HG03108 (cell line): ENCODE measurements around the gene GNB1L.
"Not testable (repeated sequence)": the region's sequence is repeated elsewhere in the genome, so short reads cannot be mapped to it uniquely, and the experiment has no call there.

ENCODE experiments used
- ATAC-seq: cut with Tn5 transposase; IDR thresholded peaks from one replicate; pipeline ENCODE4 v1.9.1; 2021; ENCODE audit warnings: moderate library complexity; ENCODE audit not compliant: unreplicated experiment

Gene GNB1L

GRCh38 chr22:19799322-19800190 lies 55.1 kb downstream of the GNB1L start:
- no peak for ATAC-seq

DNA sequence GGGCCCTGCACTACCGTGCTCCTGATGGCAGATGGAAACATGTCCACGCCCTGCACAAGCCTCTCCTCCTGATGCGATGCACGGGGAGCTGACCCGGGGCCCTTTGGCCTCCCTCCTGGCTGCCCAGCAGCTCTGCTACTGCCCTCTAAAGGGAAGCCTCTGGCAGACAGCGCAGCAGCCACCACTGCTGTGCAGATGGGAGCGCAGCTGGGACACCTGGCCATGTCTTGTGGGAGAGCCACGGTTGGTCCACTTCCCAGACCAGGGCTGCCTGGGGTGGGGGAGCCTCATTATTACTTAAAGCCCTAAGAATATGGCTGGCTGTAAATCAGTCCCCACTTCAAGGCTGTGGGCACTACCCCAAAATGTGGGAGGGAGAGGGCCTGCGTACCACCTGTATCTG lies 55.8 kb downstream of the GNB1L start:
- ATAC-seq, result no peak

DNA sequence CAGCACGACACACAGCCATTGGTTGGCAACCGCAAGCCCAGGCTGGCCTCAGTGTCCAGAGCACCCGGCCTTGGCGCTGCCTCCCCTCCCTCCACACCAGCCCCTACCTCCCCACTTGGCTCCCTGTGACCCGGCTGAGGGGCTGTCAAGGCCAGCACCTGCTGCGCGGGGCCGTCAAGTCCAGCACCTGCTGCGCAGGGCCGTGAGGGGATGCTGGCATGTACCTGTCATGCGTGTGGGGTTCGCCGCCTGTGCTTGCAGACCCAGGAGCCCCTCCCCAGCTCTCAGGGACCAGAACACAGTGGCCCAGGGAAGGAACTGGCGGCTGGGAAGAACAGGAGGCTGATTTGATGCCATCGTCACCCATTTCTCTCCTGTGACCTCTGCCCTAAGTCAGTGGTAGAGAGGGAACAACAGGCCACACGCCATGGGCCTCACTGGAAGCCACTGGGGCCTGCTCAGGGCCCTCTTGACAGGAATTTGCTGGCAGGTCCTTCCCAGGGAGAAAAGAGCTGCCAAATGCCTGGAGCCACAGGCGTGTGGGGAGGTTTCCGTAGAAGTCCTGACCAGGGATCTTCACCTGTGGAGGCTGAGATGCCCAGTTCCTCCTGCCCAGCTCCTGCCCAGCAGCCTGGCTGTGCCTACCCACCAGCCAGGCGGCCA lies 56.5 kb downstream of the GNB1L start:
- no peak for ATAC-seq

GRCh38 chr22:19797086-19798002 lies 57.3 kb downstream of the GNB1L start:
- ATAC-seq, result no peak

DNA sequence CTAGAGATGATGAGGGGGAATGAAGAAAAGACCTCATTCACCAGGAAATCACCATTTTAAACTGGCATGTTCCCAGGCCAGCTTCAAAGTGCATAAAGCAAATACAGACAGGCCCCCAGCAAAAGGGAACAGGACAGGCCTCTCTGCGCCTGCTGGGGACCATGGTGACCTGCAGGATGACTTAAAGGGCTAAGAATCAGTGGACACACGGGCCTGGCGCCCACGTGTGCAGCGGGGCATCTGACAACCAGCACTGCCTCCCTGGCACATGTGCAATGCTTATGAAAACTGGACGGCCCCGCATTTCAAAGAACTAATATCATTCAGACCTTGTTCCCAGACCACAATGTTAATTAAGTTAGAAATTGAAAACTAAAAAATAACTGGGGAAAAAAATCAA lies 58.5 kb downstream of the GNB1L start:
- ATAC-seq, result no peak

GRCh38 chr22:19795617-19796008 lies 59.1 kb downstream of the GNB1L start:
- ATAC-seq, result no peak

DNA sequence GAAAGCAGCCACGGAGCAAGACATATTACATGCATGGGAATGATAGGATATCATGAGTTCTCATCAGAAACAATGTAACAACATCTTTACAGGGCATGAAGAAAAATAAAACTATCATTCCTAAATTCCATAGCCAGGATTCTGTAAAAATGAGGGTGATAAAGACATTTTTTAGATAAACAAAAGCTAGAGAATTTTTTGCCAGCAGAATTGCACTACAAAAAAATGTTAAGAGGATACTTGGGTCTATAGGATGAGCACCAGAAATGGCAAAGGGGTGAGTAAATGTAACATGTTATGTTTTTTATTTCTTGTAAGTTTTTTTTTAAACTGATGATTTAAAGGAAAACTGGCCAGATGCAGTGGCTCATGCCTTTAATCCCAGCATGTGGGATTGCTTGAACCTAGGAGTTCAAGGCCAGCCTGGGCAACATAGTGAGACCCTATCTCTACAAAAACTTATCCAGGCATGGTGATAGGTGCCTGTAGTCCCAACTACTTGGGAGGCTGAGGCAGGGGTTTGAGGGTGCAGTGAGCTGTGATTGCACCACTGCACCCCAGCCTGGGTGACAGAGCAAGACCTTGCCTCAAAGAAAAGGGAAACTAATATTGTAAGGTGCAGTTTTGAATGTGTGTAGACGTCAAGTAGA lies 60.9 kb downstream of the GNB1L start:
- ATAC-seq, result no peak

DNA sequence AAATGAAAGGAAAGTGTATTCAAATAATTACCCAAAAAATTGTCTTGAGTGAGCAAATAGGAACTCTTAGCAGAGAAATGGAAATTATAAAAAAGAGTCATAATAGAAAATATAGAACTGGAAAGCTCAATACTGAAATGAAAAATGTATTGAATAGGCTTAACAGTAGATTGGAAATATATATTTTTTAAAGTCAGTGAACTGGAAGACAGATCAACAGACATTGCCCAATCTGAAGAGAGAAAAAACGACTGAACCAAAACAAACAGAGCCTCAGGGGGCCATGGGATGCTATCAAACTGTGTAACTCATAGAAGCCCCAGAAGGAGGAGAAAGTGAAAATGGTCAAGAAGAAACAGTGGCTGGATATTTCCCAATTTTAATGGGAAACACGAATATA lies 61.5 kb downstream of the GNB1L start:
- ATAC-seq, result no peak

- not testable (repeated sequence) for ATAC-seq
Observed at GRCh38 chr22:19792383-19792896, 62.2 kb downstream of the GNB1L start.

- no peak for ATAC-seq
Observed at GRCh38 chr22:19791894-19792293, 62.8 kb downstream of the GNB1L start.

DNA sequence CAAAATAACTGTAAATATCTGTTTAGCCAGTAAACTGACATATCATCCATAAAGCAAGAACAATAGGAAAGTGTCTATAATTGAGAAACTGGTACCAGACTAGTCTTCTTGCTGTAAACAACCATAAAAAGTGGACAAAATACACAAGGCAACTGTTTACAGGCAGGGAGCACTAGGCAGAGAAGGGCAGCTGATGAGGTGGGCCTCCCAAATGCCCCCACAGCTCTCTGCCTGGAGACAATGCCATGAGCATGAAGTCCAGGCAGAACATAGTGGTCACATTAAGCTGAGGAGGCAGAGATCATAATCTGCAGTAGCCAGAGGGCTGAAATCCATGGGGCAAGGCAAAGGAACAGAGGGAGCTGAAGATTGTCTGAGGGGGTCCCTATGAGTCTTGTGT lies 63.4 kb downstream of the GNB1L start:
- ATAC-seq, result no peak

- no peak for ATAC-seq
Observed at GRCh38 chr22:19789828-19790227, 64.8 kb downstream of the GNB1L start.

DNA sequence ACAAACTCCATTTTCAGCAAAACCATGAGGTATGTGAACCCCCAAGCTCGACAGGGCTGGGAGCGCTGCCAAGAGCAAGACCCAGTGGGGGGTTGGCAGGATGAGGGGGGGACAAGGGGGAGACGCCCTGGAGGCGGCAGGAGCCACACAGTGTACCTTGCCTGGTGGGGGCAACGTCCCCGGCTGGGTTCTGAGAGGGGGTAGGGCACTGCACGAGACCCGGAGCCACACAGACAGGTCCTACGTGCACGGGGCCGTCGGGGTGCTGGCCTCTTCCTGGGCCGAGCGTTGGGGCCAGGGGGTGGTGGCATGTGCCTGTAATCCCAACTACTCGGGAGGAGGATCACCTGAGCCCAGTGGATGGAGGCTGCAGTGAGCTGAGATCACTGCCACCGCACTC lies 65.3 kb downstream of the GNB1L start:
- no peak for ATAC-seq

DNA sequence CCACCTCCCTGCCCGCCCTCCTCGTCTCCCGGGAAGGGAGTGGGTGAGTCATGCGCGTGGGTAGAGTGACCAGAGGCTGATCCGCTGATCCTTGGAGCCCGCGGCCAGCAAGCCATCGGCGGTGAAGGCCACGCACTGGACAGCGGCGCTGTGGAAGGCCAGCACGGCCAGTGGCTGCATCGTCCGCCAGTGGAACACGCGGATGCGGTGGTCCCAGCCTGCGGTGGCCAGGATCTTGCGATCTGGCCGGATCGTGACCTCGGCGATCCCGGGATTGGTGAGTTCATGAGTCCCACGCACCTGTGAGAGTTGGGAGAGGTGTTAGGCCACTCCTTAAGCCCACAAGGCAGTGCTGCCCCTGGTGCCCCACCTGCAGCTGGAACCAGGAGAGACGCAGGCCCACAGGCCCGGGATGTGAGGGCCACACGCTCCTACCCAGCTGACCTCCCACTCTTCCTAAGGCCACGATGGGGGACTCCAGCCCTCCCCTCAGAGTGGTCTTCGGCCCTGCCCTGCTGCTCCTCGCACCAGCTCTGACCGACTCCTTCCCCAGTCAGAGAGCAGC lies 65.9 kb downstream of the GNB1L start:
- no peak for ATAC-seq

DNA sequence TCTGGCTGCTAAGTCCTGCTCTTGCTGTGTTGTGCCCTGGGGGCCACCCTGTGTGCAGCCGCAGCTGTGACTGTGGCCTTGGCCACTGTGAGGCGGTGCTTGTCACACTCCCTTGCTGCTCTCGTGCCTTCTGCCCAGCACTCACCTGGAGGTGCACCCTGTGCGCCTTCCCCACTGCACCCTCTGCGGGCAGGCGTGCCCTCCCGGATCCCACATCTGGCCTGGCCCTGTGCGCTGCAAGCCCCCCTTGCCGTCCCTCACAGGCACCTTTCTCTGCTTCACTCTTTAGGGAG lies 66.9 kb downstream of the GNB1L start:
- no peak for ATAC-seq

DNA sequence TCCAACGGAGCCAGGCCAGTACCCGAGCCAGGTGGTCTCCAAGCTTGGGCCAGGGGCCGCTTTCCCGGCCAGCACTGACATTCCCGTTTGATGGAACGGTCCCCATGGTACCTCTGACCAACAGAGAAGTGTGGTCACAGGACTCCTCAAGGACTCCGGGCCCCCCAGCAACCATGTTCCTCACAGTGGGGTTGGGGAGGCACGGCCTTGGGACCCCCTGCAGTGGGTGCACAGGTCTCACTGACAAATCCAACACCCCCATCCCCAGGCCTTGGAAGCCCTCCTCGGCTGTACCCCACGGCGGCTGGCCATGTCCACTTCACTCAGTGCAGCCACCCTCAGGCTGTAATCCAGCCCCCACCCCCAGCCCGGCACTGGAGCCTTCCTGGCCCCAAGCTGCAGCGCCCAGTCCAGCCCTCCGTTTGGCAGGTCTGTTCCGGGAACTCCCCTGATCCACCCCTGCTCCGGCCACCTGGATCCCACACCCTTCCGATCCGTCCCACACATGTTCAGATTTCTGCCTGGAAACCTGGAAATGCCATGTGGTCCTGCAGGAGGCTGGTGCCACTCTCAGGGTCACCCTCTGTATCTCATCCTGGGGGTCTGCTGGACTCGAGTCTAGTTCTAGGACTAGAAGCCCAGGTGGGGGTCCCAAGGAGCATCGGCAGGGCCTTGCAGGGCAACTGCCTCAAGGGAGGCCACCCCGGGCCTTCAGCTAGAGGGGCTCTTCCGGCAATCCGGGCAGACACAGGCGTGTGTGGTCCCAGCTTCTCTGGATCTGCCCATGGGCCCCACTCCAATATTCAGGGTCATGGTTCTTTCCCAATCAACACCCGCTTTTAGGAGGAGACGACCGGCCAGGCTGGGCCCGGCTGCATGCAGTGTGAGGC lies 67.5 kb downstream of the GNB1L start:
- ATAC-seq, result no peak

GRCh38 chr22:19786264-19786585 lies 68.4 kb downstream of the GNB1L start:
- no peak for ATAC-seq

DNA sequence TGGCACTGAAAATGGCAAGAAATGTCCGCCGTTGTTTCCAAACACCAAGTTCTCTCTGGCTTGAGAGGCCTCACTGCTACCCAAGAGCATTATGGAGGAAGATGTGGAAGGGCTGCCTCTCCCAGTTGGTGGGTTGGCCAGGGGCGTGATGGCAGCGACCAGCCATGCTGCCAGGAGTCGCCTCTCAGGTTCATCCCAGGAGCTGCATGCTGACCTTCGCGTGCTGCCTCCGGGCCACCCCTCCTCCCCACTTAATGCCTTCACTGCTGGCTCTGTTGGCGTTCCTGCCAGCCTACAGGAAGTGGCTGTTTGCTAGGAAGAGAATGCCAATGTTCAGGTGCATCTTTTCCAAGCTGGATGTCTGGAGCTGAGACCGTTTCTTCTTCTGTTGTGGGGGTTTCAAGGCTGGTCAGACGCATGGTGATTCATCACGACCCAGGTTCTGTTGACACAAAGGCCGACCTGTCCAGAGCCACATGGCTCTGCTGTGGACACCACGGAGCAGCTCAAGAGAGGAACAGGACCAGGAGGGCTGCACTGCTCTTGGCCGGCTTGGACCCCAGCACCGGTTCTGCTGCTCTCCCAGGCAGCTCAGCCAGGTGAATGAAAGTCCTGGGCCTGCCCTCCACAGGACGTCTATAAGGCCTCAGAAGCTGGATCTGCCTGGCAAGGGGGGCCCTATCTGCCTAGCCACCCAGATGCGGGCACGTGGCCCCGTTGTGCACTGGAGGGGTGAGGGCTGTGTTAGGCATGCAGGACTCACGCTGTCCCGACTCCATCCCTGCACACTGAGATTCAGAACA lies 69.0 kb downstream of the GNB1L start:
- ATAC-seq, result no peak
